HepG2 (cell line): ENCODE results near the gene HIVEP2. TPM values are rescaled to one million over a fixed set of nuclear protein-coding genes. Genes with fewer than 3 reads are reported as not detected.

Experiments
- FOXJ3 ChIP-seq: sonication (generic); formaldehyde crosslinking; IDR thresholded peaks from 2 replicates; pipeline ENCODE4 v1.4.0; 2020; ENCODE audit warnings: missing genetic modification reagents, mild to moderate bottlenecking, borderline replicate concordance
- FOXO1 ChIP-seq: sonication (generic); formaldehyde crosslinking; IDR thresholded peaks from 2 replicates; pipeline ENCODE4 v1.4.0; 2020; ENCODE audit warnings: missing genetic modification reagents
- GATA4 ChIP-seq: sonication (generic); IDR thresholded peaks from 2 replicates; pipeline ENCODE4 v1.6.1; 2016; ENCODE audit warnings: antibody characterized with exemption, low read depth, borderline replicate concordance
- KAT8 ChIP-seq: IDR thresholded peaks from 2 replicates; pipeline ENCODE4 v1.6.1; 2016; ENCODE audit warnings: missing genetic modification reagents, missing compliant biosample characterization
- ZNF557 ChIP-seq: sonication (generic); formaldehyde crosslinking; IDR thresholded peaks from 2 replicates; pipeline ENCODE4 v1.4.0; 2020; ENCODE audit warnings: missing genetic modification reagents
- ZNF614 ChIP-seq: IDR thresholded peaks from 2 replicates; pipeline ENCODE4 v1.6.1; 2018; ENCODE audit warnings: missing biosample characterization, missing genetic modification reagents, inconsistent platforms, borderline replicate concordance
- ZNF615 ChIP-seq: sonication (generic); formaldehyde crosslinking; IDR thresholded peaks from 2 replicates; pipeline ENCODE4 v1.5.0; 2020; ENCODE audit warnings: mild to moderate bottlenecking, missing genetic modification reagents, borderline replicate concordance
- ZNF644 ChIP-seq: IDR thresholded peaks from 2 replicates; pipeline ENCODE4 v1.6.1; 2016; ENCODE audit warnings: low read depth
- ZNF780A ChIP-seq: sonication (generic); formaldehyde crosslinking; IDR thresholded peaks from 2 replicates; pipeline ENCODE4 v1.8.0; 2022; ENCODE audit warnings: mild to moderate bottlenecking, missing genetic modification reagents, moderate library complexity
- ZNF792 ChIP-seq: IDR thresholded peaks from 2 replicates; pipeline ENCODE4 v1.6.1; 2016
- ZSCAN30 ChIP-seq: sonication (generic); formaldehyde crosslinking; IDR thresholded peaks from 2 replicates; pipeline ENCODE4 v1.5.0; 2020; ENCODE audit warnings: mild to moderate bottlenecking, missing genetic modification reagents
- polyA plus RNA-seq, 8 experiments: library from polyadenylated mRNA; depleted of rRNA in 3 of 8; stranded (reverse) in 7 of 8; unstranded in 1 of 8; fragments of >200 nt; fragmentation: Illumina TruSeq in 4 of 8; extraction: Trizol in 4 of 8; gene quantifications; 2 replicates each; pipeline versions ENCODE4 v1.2.1 to v1.2.3, GENCODE V29; 2011 to 2016; ENCODE audit warnings: low read depth in 4 of 8, missing spikeins in 1 of 8, mixed read lengths in 1 of 8; ENCODE audit not compliant: insufficient read depth in 1 of 8
- total RNA-seq, 5 experiments: library from RNA; depleted of rRNA; stranded (reverse); fragments of >200 nt; fragmentation: Illumina TruSeq; extraction: Trizol; gene quantifications; 2 replicates each; pipeline ENCODE4 v1.2.3, GENCODE V29; 2016; ENCODE audit warnings: low read depth in 1 of 5
- TF ChIP-seq, protein P1 (sequence below): sonication (generic); formaldehyde crosslinking; IDR thresholded peaks from 2 replicates; pipeline ENCODE4 v1.4.0; 2020; ENCODE audit warnings: missing genetic modification reagents, mild to moderate bottlenecking, borderline replicate concordance
- TF ChIP-seq, protein P2 (sequence below): sonication (generic); formaldehyde crosslinking; IDR thresholded peaks from 2 replicates; pipeline ENCODE4 v1.4.0; 2020; ENCODE audit warnings: missing genetic modification reagents, borderline replicate concordance
- TF ChIP-seq, protein P3 (sequence below): IDR thresholded peaks from 2 replicates; pipeline ENCODE4 v1.6.1; 2016
- TF ChIP-seq, protein P4 (sequence below): sonication (generic); formaldehyde crosslinking; IDR thresholded peaks from 2 replicates; pipeline ENCODE4 v1.4.0; 2020; ENCODE audit warnings: missing genetic modification reagents, borderline replicate concordance
- TF ChIP-seq, protein P5 (sequence below): sonication (generic); formaldehyde crosslinking; IDR thresholded peaks from 2 replicates; pipeline ENCODE4 v1.9.0; 2021; ENCODE audit warnings: missing genetic modification reagents, mild to moderate bottlenecking, borderline replicate concordance
- TF ChIP-seq, protein P6 (sequence below): sonication (generic); formaldehyde crosslinking; conservative IDR thresholded peaks from 2 replicates; pipeline ENCODE4 v1.8.0; 2022; ENCODE audit warnings: missing genetic modification reagents

The HIVEP2 gene
- total and polyA plus RNA-seq, 2 of the 13 experiments (the other 11 are each of a cell fraction or from before 2014, with no cell fraction given) = 3.4 to 12.9 TPM

DNA sequence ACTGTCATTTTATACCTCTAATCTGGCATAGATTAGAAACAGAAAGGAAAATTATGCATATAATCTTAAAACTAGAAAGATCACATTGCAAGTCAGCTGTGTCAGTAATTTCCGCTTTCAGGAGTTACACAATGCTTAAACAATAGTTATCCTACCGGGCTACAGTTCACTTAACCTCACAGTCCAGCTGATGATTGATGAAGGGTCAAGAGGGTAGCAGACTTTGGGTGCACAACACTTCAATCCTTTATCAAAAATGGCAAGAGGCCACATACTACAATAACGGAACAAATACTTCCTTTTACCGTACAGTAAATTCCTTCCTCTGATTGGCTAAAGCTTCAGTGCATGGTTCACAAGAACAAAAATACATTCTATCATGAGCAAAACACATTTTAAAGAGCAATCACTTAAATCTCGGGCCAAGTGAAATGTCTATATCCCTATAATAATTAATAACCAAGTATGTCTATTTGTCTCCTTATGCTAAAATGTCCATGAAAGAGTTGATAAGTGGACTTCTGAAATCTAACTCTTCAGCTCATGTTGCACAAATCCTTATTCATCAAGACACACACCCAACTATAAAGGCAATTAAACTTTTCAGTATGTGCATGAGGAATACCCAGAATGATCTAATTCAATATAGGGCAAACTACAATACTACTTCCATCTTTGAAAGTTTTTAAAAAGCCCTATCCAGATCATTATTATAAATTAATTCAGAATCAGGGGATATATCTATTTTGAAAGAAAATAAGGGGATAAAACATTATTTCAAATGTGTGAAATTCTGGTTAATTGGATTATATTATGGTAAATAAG lies 76.8 kb downstream of the HIVEP2 start (continued):
- TF ChIP-seq GATA4 (peak; percentile 86; the same call in 1 of the 2 replicates), ZSCAN30 (CRISPR knock-in tag) (0 out of 2 replicates have a peak, but pooled peaks have one; percentile 0), ZNF780A (CRISPR knock-in tag) (no peak), ZNF792 (CRISPR knock-in tag) (peak; percentile 81), FOXJ3 (CRISPR knock-in tag) (peak; percentile 89; the same call in 1 of the 2 replicates), ZNF557 (CRISPR knock-in tag) (no peak), FOXO1 (CRISPR knock-in tag) (peak; percentile 96), ZNF644 (CRISPR knock-in tag) (peak; percentile 91), ZNF615 (CRISPR knock-in tag) (no peak), ZNF614 (peak; percentile 91), KAT8 (peak; percentile 80)
- TF ChIP-seq, protein P1, sequence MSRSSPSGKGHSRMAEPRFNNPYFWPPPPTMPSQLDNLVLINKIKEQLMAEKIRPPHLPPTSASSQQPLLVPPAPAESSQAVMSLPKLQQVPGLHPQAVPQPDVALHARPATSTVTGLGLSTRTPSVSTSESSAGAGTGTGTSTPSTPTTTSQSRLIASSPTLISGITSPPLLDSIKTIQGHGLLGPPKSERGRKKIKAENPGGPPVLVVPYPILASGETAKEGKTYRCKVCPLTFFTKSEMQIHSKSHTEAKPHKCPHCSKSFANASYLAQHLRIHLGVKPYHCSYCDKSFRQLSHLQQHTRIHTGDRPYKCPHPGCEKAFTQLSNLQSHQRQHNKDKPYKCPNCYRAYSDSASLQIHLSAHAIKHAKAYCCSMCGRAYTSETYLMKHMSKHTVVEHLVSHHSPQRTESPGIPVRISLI (CRISPR knock-in tag) = peak; percentile 38; the same call in 1 of the 2 replicates
- TF ChIP-seq, protein P2, sequence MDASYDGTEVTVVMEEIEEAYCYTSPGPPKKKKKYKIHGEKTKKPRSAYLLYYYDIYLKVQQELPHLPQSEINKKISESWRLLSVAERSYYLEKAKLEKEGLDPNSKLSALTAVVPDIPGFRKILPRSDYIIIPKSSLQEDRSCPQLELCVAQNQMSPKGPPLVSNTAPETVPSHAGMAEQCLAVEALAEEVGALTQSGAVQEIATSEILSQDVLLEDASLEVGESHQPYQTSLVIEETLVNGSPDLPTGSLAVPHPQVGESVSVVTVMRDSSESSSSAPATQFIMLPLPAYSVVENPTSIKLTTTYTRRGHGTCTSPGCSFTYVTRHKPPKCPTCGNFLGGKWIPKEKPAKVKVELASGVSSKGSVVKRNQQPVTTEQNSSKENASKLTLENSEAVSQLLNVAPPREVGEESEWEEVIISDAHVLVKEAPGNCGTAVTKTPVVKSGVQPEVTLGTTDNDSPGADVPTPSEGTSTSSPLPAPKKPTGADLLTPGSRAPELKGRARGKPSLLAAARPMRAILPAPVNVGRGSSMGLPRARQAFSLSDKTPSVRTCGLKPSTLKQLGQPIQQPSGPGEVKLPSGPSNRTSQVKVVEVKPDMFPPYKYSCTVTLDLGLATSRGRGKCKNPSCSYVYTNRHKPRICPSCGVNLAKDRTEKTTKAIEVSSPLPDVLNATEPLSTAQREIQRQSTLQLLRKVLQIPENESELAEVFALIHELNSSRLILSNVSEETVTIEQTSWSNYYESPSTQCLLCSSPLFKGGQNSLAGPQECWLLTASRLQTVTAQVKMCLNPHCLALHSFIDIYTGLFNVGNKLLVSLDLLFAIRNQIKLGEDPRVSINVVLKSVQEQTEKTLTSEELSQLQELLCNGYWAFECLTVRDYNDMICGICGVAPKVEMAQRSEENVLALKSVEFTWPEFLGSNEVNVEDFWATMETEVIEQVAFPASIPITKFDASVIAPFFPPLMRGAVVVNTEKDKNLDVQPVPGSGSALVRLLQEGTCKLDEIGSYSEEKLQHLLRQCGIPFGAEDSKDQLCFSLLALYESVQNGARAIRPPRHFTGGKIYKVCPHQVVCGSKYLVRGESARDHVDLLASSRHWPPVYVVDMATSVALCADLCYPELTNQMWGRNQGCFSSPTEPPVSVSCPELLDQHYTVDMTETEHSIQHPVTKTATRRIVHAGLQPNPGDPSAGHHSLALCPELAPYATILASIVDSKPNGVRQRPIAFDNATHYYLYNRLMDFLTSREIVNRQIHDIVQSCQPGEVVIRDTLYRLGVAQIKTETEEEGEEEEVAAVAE (CRISPR knock-in tag) = peak; percentile 93
- TF ChIP-seq, protein P3, sequence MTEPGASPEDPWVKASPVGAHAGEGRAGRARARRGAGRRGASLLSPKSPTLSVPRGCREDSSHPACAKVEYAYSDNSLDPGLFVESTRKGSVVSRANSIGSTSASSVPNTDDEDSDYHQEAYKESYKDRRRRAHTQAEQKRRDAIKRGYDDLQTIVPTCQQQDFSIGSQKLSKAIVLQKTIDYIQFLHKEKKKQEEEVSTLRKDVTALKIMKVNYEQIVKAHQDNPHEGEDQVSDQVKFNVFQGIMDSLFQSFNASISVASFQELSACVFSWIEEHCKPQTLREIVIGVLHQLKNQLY (CRISPR knock-in tag) = peak; percentile 70; the same call in 1 of the 2 replicates
- TF ChIP-seq, protein P4, sequence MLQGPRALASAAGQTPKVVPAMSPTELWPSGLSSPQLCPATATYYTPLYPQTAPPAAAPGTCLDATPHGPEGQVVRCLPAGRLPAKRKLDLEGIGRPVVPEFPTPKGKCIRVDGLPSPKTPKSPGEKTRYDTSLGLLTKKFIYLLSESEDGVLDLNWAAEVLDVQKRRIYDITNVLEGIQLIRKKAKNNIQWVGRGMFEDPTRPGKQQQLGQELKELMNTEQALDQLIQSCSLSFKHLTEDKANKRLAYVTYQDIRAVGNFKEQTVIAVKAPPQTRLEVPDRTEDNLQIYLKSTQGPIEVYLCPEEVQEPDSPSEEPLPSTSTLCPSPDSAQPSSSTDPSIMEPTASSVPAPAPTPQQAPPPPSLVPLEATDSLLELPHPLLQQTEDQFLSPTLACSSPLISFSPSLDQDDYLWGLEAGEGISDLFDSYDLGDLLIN (CRISPR knock-in tag) = no peak
- TF ChIP-seq, protein P5, sequence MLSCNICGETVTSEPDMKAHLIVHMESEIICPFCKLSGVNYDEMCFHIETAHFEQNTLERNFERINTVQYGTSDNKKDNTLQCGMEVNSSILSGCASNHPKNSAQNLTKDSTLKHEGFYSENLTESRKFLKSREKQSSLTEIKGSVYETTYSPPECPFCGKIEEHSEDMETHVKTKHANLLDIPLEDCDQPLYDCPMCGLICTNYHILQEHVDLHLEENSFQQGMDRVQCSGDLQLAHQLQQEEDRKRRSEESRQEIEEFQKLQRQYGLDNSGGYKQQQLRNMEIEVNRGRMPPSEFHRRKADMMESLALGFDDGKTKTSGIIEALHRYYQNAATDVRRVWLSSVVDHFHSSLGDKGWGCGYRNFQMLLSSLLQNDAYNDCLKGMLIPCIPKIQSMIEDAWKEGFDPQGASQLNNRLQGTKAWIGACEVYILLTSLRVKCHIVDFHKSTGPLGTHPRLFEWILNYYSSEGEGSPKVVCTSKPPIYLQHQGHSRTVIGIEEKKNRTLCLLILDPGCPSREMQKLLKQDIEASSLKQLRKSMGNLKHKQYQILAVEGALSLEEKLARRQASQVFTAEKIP (CRISPR knock-in tag) = no peak
- TF ChIP-seq, protein P6, sequence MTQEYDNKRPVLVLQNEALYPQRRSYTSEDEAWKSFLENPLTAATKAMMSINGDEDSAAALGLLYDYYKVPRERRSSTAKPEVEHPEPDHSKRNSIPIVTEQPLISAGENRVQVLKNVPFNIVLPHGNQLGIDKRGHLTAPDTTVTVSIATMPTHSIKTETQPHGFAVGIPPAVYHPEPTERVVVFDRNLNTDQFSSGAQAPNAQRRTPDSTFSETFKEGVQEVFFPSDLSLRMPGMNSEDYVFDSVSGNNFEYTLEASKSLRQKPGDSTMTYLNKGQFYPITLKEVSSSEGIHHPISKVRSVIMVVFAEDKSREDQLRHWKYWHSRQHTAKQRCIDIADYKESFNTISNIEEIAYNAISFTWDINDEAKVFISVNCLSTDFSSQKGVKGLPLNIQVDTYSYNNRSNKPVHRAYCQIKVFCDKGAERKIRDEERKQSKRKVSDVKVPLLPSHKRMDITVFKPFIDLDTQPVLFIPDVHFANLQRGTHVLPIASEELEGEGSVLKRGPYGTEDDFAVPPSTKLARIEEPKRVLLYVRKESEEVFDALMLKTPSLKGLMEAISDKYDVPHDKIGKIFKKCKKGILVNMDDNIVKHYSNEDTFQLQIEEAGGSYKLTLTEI (CRISPR knock-in tag) = no peak
